Ishikawa (cell line): ENCODE results near the gene UBE4B.

Experiments used
- RAD21 ChIP-seq: IDR thresholded peaks from 2 replicates; pipeline ENCODE4 v1.6.1; 2012; ENCODE audit warnings: low read depth
- REST ChIP-seq: IDR thresholded peaks from 2 replicates; pipeline ENCODE4 v1.6.1; 2012; ENCODE audit warnings: low read depth, mild to moderate bottlenecking
- TF ChIP-seq, protein P1 (sequence below): IDR thresholded peaks from 2 replicates; pipeline ENCODE4 v1.6.1; 2012

DNA sequence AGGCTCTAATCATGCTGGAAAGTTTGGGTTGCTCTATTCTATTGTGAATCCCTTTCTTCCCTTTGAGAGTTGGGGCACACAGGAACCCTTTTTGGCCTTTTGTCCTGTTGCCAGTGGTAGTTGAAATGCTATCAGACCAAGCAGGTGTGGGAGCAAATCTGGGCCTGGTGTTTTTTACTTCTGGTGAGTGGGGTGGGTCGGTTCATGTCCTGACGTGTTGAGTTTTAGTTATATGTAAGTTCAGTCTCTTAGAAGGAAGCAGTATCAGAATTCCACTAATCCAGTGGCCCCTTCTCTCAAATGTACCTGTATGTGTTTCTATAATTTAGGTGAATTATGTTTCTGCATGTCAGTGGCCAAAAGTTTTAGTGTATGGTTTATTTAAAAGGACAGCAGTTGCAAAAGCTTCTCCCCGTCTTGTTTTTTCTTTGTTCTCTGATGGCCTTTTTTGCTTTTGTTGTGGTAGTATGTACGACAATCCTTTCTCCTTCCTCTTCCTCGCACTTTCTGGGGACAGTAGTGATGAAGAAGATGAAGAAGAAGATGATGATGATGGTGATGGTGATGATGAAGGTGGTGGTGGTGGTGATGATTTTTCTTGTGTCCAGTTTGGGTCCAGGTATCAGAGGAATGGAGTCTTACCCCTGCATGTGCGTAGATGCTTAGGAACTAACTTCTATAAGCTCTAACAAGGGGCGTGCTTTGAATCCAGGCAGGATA, 74.2 kb downstream of the UBE4B start:
- TF ChIP-seq RAD21 (no peak), REST (no peak)
- TF ChIP-seq, protein P1, sequence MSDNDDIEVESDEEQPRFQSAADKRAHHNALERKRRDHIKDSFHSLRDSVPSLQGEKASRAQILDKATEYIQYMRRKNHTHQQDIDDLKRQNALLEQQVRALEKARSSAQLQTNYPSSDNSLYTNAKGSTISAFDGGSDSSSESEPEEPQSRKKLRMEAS = no peak
